Keratinocyte (primary cell): ENCODE results near the gene VPS50. TPM values are rescaled to one million over a fixed set of nuclear protein-coding genes. Genes with fewer than 3 reads are reported as not detected.

Experiments
- DNase-seq: peaks from one replicate; pipeline ENCODE4 v3.0.0-alpha.2; 2011; ENCODE audit warnings: low read depth, missing footprints, low spot score
- FAIRE-seq: peaks from 2 replicates; lab custom pipeline; 2011; peaks lifted over from hg19 to GRCh38; lab: Jason Lieb, UNC
- H2AFZ ChIP-seq: 2 replicates; pipeline ENCODE4 v1.6.0; 2012; ENCODE audit warnings: low read length, control low read depth, inconsistent platforms; ENCODE audit not compliant: control insufficient read depth
- H3K27ac ChIP-seq: 2 replicates; pipeline ENCODE4 v1.5.1; 2011; ENCODE audit warnings: low read length; ENCODE audit not compliant: control insufficient read depth, insufficient read depth
- H3K27me3 ChIP-seq: 3 replicates; pipeline ENCODE4 v1.6.0; 2011; ENCODE audit warnings: low read length; ENCODE audit not compliant: control insufficient read depth, insufficient read depth; ENCODE audit errors: extremely low read depth
- H3K36me3 ChIP-seq, 2 experiments: 2 replicates in 1 of 2; 3 replicates in 1 of 2; pipeline ENCODE4 v1.5.1; 2011; ENCODE audit warnings: low read length in 2 of 2, mild to moderate bottlenecking in 1 of 2; ENCODE audit not compliant: control insufficient read depth in 2 of 2, insufficient read depth in 2 of 2; ENCODE audit errors: extremely low read depth in 1 of 2
- H3K4me1 ChIP-seq: 3 replicates; pipeline ENCODE4 v1.5.1; 2011; ENCODE audit warnings: low read length; ENCODE audit not compliant: control insufficient read depth, insufficient read depth; ENCODE audit errors: extremely low read depth
- H3K4me2 ChIP-seq: 3 replicates; pipeline ENCODE4 v1.6.0; 2011; ENCODE audit warnings: low read depth, low read length; ENCODE audit not compliant: control insufficient read depth, insufficient read depth; ENCODE audit errors: extremely low read depth
- H3K4me3 ChIP-seq, 3 experiments: fragments of 200-600 bp in 1 of 3; sonication (generic) in 1 of 3; 2 replicates in 2 of 3; 3 replicates in 1 of 3; pipeline ENCODE4 v1.5.1; 2011 to 2016; ENCODE audit warnings: low read length in 3 of 3, mild to moderate bottlenecking in 3 of 3, control low read depth in 2 of 3, inconsistent platforms in 1 of 3, low read depth in 1 of 3, mixed read lengths in 1 of 3, mixed run types in 1 of 3, moderate library complexity in 1 of 3; ENCODE audit not compliant: control insufficient read depth in 2 of 3, insufficient read depth in 2 of 3; ENCODE audit errors: extremely low read depth in 1 of 3
- H3K79me2 ChIP-seq: 2 replicates; pipeline ENCODE4 v1.6.0; 2012; ENCODE audit warnings: low read length; ENCODE audit not compliant: control insufficient read depth, insufficient read depth
- H3K9ac ChIP-seq: 3 replicates; pipeline ENCODE4 v1.6.0; 2011; ENCODE audit warnings: low read length; ENCODE audit not compliant: control insufficient read depth, insufficient read depth; ENCODE audit errors: extremely low read depth
- H3K9me1 ChIP-seq: 3 replicates; pipeline ENCODE4 v1.6.0; 2011; ENCODE audit warnings: low read length; ENCODE audit not compliant: control insufficient read depth, insufficient read depth; ENCODE audit errors: extremely low read depth
- H3K9me3 ChIP-seq: 2 replicates; pipeline ENCODE4 v1.5.1; 2012; ENCODE audit warnings: low read depth, low read length; ENCODE audit not compliant: control insufficient read depth
- H4K20me1 ChIP-seq: 3 replicates; pipeline ENCODE4 v1.6.0; 2011; ENCODE audit warnings: low read length; ENCODE audit not compliant: control insufficient read depth, insufficient read depth; ENCODE audit errors: extremely low read depth
- CTCF ChIP-seq, 3 experiments: IDR thresholded peaks in 1 of 3; conservative IDR thresholded peaks in 1 of 3; optimal IDR thresholded peaks in 1 of 3; 2 replicates in 2 of 3; 3 replicates in 1 of 3; pipeline versions ENCODE3 to v1.5.1; 2011; ENCODE audit warnings: low read length in 3 of 3, mild to moderate bottlenecking in 3 of 3, moderate library complexity in 2 of 3, control low read depth in 1 of 3, inconsistent platforms in 1 of 3; ENCODE audit not compliant: insufficient read depth in 2 of 3; ENCODE audit errors: extremely low read depth in 1 of 3
- EZH2 ChIP-seq: IDR thresholded peaks from one replicate; pipeline ENCODE4 v1.6.1; 2012; ENCODE audit warnings: inconsistent platforms, mild to moderate bottlenecking, low read length, moderate library complexity
- dilution Hi-C: fragments of 300-500 bp; cut with MboI; formaldehyde crosslinking; loops from one replicate; pipeline ENCODE4 v1.7.0; 2020; ENCODE audit warnings: low sequenced_read_pairs; ENCODE audit not compliant: extremely low pct_ligation_motif_present
- polyA plus RNA-seq, 5 experiments: library from polyadenylated mRNA; depleted of rRNA in 3 of 5; stranded (reverse) in 3 of 5; stranded (forward) in 1 of 5; unstranded in 1 of 5; fragments of >200 nt; gene quantifications; 1 replicate in 1 of 5; 2 replicates in 3 of 5; 3 replicates in 1 of 5; pipeline versions ENCODE4 v1.2.1 to v1.2.3, GENCODE V29; 2011 to 2012; ENCODE audit warnings: missing spikeins in 2 of 5, low read depth in 1 of 5, low replicate concordance in 1 of 5

VPS50 gene
- polyA plus RNA-seq, 1 donor (not counting 4 experiments of a cell fraction or from before 2014, with no cell fraction given) = 17.0 TPM

DNA sequence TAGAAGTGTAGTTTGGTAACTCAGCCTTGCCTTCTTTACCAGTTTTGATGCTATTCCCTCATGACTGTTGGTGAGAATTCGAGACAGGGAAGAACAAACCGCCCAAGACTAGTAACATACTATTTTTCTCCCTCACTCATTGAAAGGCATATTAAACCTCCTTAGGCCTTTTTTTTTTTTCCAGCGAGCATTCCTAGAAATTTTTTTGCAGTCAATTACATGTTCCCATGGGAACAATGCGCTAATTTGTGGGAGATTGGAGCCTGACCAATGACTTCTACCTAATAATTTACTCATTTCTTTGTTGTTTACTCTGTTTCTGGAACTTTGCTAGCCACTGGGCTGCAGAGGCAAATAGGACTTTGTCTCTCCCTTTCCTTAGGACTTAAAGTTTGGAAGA lies 6.0 kb downstream of the VPS50 start:
- DNase-seq = no peak
- Histone ChIP-seq H3K27me3 (no peaks in the 10 kb centered on the region), H2AFZ (no peak overlapping the region), H4K20me1 (no peaks in the 10 kb centered on the region), H3K9me3 (no peaks in the 10 kb centered on the region), H3K4me3 (no peak overlapping the region), H3K4me2 (no peak overlapping the region), H3K9me1 (no peaks in the 10 kb centered on the region), H3K27ac (no peak overlapping the region), H3K36me3 (no peaks in the 10 kb centered on the region), H3K79me2 (peaks cover 10% of the 10 kb centered on the region), H3K9ac (no peak overlapping the region), H3K4me1 (peaks cover 3% of the 10 kb centered on the region)
- TF ChIP-seq CTCF (optimal IDR thresholded peaks at IDR 0.05 in 1 of 3, IDR thresholded peaks at IDR 0.05 in 1 of 3, conservative IDR thresholded peaks at IDR 0.05 in 1 of 3; ENCODE audit: extremely low read depth in 1 of 3, insufficient read depth in 2 of 3, low read length in 3 of 3) (no peak), EZH2 (no peak)
- dilution Hi-C loops = no loop called here
- no peak for FAIRE-seq

DNA sequence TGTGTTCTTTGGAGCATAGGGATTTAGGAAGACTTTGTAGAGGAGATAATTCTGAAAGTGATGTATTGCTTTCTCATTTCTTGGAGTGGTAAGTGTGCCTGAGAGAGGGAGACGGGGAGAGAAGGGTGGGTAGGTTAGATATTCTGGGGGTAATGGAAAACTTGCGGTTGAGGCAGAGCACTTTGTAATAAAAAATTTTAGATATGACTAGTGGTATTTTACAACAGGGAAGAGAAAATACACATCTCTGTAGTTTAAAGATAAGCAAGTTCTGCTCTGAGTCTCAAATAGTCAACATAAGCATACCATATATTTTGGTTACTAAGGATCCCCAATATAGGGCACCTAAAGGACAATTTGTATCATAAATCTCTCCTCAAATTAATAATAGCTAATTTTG lies 6.6 kb downstream of the VPS50 start:
- Histone ChIP-seq H3K27ac (no peak overlapping the region), H3K4me3 (no peak overlapping the region), H4K20me1 (no peaks in the 10 kb centered on the region), H3K36me3 (no peaks in the 10 kb centered on the region), H2AFZ (no peak overlapping the region), H3K27me3 (no peaks in the 10 kb centered on the region), H3K4me2 (no peak overlapping the region), H3K79me2 (peaks cover 7% of the 10 kb centered on the region), H3K4me1 (no peaks in the 10 kb centered on the region), H3K9me3 (no peaks in the 10 kb centered on the region), H3K9ac (no peak overlapping the region), H3K9me1 (no peaks in the 10 kb centered on the region)
- no peak for TF ChIP-seq EZH2
- no peak for TF ChIP-seq CTCF (optimal IDR thresholded peaks at IDR 0.05 in 1 of 3, IDR thresholded peaks at IDR 0.05 in 1 of 3, conservative IDR thresholded peaks at IDR 0.05 in 1 of 3; ENCODE audit: extremely low read depth in 1 of 3, insufficient read depth in 2 of 3, low read length in 3 of 3)
- dilution Hi-C loops = no loop called here
- FAIRE-seq (no peak), DNase-seq (no peak)
